ENCODE measurements around the gene THBS1. TPM values are rescaled to one million over a fixed set of nuclear protein-coding genes. Genes with fewer than 3 reads are reported as not detected.

Gene THBS1
- total RNA-seq, 2 donors from 2014 or later, result 13.9 to 16.5 TPM

- Mint-ChIP-seq H3K4me3 (no peak overlapping the region), H3K36me3 (ENCODE audit: low read depth) (peaks cover 35% of the 10 kb centered on the region), H3K27ac (no peak overlapping the region), H3K27me3 (ENCODE audit: insufficient read depth) (no peaks in the 10 kb centered on the region), H3K9me3 (no peaks in the 10 kb centered on the region), H3K4me1 (no peaks in the 10 kb centered on the region)
- H3K4me3 ChIP-seq (ENCODE audit: low read length), result no peak overlapping the region
- 92% methylated on average over 7 to 11 of the region's 11 CpGs for WGBS, 2 experiments (ENCODE audit: insufficient coverage in 1 of 2, insufficient read length in 1 of 2)
- DNase-seq, result no peak
- H3K36me3 ChIP-seq (ENCODE audit: control insufficient read depth, insufficient read depth, low read length), result peaks cover 99% of the 10 kb centered on the region
- no peaks in the 10 kb centered on the region for H3K9me3 ChIP-seq (ENCODE audit: control insufficient read depth, low read length)
- H3K4me1 ChIP-seq (ENCODE audit: control insufficient read depth, insufficient read depth, low read length), result no peaks in the 10 kb centered on the region
- no peaks in the 10 kb centered on the region for H3K27me3 ChIP-seq (ENCODE audit: control insufficient read depth, insufficient read depth, low read length, poor library complexity, severe bottlenecking)
- no peak for TF ChIP-seq CTCF (conservative IDR thresholded peaks at IDR 0.05)
- H3K9ac ChIP-seq (ENCODE audit: extremely low read depth, low read length, poor library complexity, severe bottlenecking), result no peak overlapping the region
- H3K27ac ChIP-seq (ENCODE audit: low read depth, low read length), result no peak overlapping the region
Observed at GRCh38 chr15:39591141-39591895, 10.4 kb downstream of the THBS1 start.

GRCh38 chr15:39591896-39592315, 11.0 kb downstream of the THBS1 start:
- no peak overlapping the region for H3K4me3 Mint-ChIP-seq
- no peak overlapping the region for H3K9ac ChIP-seq (ENCODE audit: extremely low read depth, low read length, poor library complexity, severe bottlenecking)
- no peaks in the 10 kb centered on the region for H3K4me1 Mint-ChIP-seq
- H3K27me3 ChIP-seq (ENCODE audit: control insufficient read depth, insufficient read depth, low read length, poor library complexity, severe bottlenecking), result no peaks in the 10 kb centered on the region
- no peak for DNase-seq
- H3K27me3 Mint-ChIP-seq (ENCODE audit: insufficient read depth), result no peaks in the 10 kb centered on the region
- H3K9me3 ChIP-seq (ENCODE audit: control insufficient read depth, low read length), result no peaks in the 10 kb centered on the region
- no peaks in the 10 kb centered on the region for H3K4me1 ChIP-seq (ENCODE audit: control insufficient read depth, insufficient read depth, low read length)
- H3K36me3 Mint-ChIP-seq (ENCODE audit: low read depth), result peaks cover 31% of the 10 kb centered on the region
- H3K27ac ChIP-seq (ENCODE audit: low read depth, low read length), result no peak overlapping the region
- no peaks in the 10 kb centered on the region for H3K9me3 Mint-ChIP-seq
- TF ChIP-seq CTCF (conservative IDR thresholded peaks at IDR 0.05), result no peak
- peaks cover 99% of the 10 kb centered on the region for H3K36me3 ChIP-seq (ENCODE audit: control insufficient read depth, insufficient read depth, low read length)
- H3K4me3 ChIP-seq (ENCODE audit: low read length), result no peak overlapping the region
- H3K27ac Mint-ChIP-seq, result no peak overlapping the region
- WGBS, 2 experiments (ENCODE audit: insufficient coverage in 1 of 2, insufficient read length in 1 of 2), result 100% methylated on average over 2 of the region's 2 CpGs; no CpG with 5 or more reads in 1 of the 2 experiments

GRCh38 chr15:39592500-39592899, 11.6 kb downstream of the THBS1 start:
- no peaks in the 10 kb centered on the region for H3K4me1 Mint-ChIP-seq
- no peak overlapping the region for H3K27ac ChIP-seq (ENCODE audit: low read depth, low read length)
- H3K36me3 Mint-ChIP-seq (ENCODE audit: low read depth), result peaks cover 31% of the 10 kb centered on the region
- H3K27me3 Mint-ChIP-seq (ENCODE audit: insufficient read depth), result no peaks in the 10 kb centered on the region
- H3K27me3 ChIP-seq (ENCODE audit: control insufficient read depth, insufficient read depth, low read length, poor library complexity, severe bottlenecking), result no peaks in the 10 kb centered on the region
- no peaks in the 10 kb centered on the region for H3K9me3 Mint-ChIP-seq
- WGBS, 2 experiments (ENCODE audit: insufficient coverage in 1 of 2, insufficient read length in 1 of 2), result 94 to 98% methylated on average over 6 of the region's 6 CpGs
- no peak overlapping the region for H3K9ac ChIP-seq (ENCODE audit: extremely low read depth, low read length, poor library complexity, severe bottlenecking)
- no peak for TF ChIP-seq CTCF (conservative IDR thresholded peaks at IDR 0.05)
- no peak overlapping the region for H3K4me3 ChIP-seq (ENCODE audit: low read length)
- H3K27ac Mint-ChIP-seq, result no peak overlapping the region
- no peaks in the 10 kb centered on the region for H3K4me1 ChIP-seq (ENCODE audit: control insufficient read depth, insufficient read depth, low read length)
- no peaks in the 10 kb centered on the region for H3K9me3 ChIP-seq (ENCODE audit: control insufficient read depth, low read length)
- H3K4me3 Mint-ChIP-seq, result no peak overlapping the region
- peaks cover 99% of the 10 kb centered on the region for H3K36me3 ChIP-seq (ENCODE audit: control insufficient read depth, insufficient read depth, low read length)
- no peak for DNase-seq
